H1 (cell line): ENCODE results near the gene CAV3.

ENCODE experiments used
- JUN ChIP-seq: IDR thresholded peaks from 2 replicates; pipeline ENCODE4 v1.6.1; 2011; ENCODE audit warnings: low read depth, mild to moderate bottlenecking, improper control_type of control experiment, low read length
- JUND ChIP-seq: IDR thresholded peaks from 2 replicates; pipeline ENCODE4 v1.6.1; 2011; ENCODE audit warnings: mild to moderate bottlenecking, improper control_type of control experiment, low read length
- RFX5 ChIP-seq: IDR thresholded peaks from 2 replicates; pipeline ENCODE4 v1.6.1; 2011; ENCODE audit warnings: low read depth, low read length, improper control_type of control experiment, borderline replicate concordance
- YY1 ChIP-seq: IDR thresholded peaks from 2 replicates; pipeline ENCODE4 v1.6.1; 2011; ENCODE audit warnings: low read depth, mild to moderate bottlenecking, low read length
- TF ChIP-seq, protein P1 (sequence below): IDR thresholded peaks from 2 replicates; pipeline ENCODE4 v1.6.1; 2012; ENCODE audit warnings: inconsistent platforms
- TF ChIP-seq, protein P2 (sequence below), 3 experiments: IDR thresholded peaks; 1 replicate in 2 of 3; 2 replicates in 1 of 3; pipeline versions ENCODE4 v1.5.1 to v1.6.1; 2011; ENCODE audit warnings: low read length in 3 of 3, mild to moderate bottlenecking in 3 of 3, inconsistent platforms in 2 of 3, low read depth in 1 of 3, moderate library complexity in 1 of 3; ENCODE audit not compliant: insufficient read depth in 1 of 3; ENCODE audit errors: control extremely low read depth in 1 of 3

DNA sequence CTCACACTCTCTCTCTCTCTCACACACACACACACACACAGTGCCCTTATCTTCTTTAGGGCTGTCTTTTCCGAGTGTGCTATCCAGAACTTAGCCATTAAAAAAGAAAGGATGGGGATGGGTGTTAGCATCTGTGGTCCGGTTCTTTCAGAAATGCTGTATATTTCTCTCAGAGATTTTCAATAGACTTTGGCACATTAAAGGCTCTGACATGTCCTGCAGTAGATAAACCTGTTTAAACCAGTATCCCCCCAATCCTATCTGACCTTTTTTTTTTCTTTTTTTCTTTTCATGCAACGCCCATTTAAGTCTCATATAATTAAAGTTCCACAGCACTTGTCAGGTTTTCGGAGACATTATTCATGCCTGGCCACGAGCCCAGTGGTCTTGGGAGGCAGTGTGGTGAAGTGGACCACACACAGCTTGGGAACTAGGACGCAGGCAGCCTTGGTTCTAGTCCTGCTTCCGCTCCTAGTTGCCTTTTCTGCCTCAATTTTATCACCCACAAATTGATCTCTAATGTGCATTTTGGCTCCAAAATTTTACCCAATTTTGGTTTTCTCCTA is 13.3 kb downstream of the CAV3 start:
- TF ChIP-seq, protein P1, sequence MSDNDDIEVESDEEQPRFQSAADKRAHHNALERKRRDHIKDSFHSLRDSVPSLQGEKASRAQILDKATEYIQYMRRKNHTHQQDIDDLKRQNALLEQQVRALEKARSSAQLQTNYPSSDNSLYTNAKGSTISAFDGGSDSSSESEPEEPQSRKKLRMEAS: no peak
- no peak for TF ChIP-seq JUND
- no peak for TF ChIP-seq YY1
- TF ChIP-seq JUN: no peak
- TF ChIP-seq, protein P2, sequence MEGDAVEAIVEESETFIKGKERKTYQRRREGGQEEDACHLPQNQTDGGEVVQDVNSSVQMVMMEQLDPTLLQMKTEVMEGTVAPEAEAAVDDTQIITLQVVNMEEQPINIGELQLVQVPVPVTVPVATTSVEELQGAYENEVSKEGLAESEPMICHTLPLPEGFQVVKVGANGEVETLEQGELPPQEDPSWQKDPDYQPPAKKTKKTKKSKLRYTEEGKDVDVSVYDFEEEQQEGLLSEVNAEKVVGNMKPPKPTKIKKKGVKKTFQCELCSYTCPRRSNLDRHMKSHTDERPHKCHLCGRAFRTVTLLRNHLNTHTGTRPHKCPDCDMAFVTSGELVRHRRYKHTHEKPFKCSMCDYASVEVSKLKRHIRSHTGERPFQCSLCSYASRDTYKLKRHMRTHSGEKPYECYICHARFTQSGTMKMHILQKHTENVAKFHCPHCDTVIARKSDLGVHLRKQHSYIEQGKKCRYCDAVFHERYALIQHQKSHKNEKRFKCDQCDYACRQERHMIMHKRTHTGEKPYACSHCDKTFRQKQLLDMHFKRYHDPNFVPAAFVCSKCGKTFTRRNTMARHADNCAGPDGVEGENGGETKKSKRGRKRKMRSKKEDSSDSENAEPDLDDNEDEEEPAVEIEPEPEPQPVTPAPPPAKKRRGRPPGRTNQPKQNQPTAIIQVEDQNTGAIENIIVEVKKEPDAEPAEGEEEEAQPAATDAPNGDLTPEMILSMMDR (IDR thresholded peaks at IDR 0.05; ENCODE audit: control extremely low read depth in 1 of 3, insufficient read depth in 1 of 3, low read depth in 1 of 3, low read length in 3 of 3): no peak
- TF ChIP-seq RFX5: no peak
